COR-L47 (cell line): ENCODE data around the gene BEND7.
"Not testable (repeated sequence)": the region's sequence is repeated elsewhere in the genome, so short reads cannot be mapped to it uniquely, and the experiment has no call there.

Experiments
- DNase-seq: peaks from one replicate; lab custom pipeline; 2025; lab: John Stamatoyannopoulos, UW

Gene BEND7

DNA sequence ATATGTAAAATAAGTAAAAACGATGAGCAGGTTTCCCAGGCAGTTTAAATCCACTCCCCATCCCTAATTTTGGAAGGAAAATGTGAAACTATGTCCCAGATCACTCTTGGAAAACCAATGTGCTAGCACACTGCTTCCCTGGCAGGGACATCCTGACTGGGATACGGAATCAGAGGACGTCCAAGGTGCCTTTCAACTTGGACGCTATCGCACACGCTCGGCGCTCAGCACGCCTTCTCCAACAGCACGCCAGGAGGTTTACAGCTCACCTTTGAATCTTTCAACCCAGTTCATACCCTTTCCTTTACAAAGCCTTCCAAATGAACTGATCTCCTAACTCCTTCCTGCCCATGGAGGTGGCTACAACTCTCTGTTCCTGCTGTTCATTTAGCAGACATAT is 47.1 kb downstream of the BEND7 start:
- DNase-seq = no peak

- DNase-seq = no peak
Measured at GRCh38 chr10:13475124-13475523, 53.7 kb downstream of the BEND7 start.

DNA sequence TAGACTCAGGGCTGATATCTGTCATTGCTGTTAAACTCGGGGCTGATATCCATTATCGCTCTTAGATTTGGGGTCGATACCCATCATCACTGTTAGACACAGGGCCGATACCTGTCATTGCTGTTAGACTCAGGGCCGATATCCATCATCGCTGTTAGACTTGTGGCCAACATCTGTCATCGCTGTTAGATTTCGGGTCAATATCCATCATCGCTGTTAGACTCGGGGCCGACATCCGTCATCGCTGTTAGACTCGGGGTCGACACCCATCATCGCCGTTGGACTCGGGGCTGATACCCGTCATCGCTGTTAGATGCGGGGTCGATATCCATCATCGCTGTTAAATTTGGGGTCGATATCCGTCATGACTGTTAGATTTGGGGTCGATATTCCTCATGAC is 54.8 kb downstream of the BEND7 start:
- DNase-seq = no peak

- DNase-seq = no peak
Measured at GRCh38 chr10:13472359-13472758, 56.5 kb downstream of the BEND7 start.

DNA sequence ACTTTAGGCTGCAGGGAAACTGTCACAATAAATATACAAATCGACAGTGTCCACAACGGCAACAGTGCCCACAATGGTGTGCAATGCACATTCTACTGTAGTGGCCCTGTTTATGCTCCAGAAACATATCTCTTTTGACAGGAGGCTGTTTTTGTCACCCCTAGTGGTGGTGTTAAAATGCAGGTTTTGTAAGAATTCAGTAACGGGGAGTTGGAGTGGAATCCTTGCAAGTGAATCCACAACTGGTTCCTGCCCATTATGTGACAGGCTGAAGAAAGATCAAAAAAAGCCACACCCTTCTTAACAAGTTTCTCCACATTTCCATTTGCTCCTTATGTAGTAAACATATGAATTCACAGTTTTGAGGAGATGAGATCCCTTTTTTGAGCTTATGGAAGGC is 58.5 kb downstream of the BEND7 start:
- no peak for DNase-seq

DNA sequence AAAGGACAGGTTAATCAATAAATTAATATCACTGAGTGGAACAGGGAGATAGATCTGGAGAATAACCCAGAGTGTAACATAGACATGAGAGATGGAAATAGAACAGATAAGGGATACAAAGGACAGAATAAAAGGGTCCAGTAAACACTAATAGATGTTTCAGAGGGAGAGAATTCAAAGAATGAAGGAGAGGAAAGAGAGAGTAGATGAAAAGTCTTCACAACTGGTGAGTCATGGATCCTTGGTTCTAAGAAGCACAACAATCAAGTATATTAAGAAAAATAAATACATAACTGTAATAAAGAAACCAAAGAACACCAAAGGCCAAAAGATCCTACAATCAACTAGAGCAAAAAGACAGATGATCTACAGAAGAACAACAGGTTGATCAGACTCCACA is 66.3 kb downstream of the BEND7 start:
- no peak for DNase-seq

DNA sequence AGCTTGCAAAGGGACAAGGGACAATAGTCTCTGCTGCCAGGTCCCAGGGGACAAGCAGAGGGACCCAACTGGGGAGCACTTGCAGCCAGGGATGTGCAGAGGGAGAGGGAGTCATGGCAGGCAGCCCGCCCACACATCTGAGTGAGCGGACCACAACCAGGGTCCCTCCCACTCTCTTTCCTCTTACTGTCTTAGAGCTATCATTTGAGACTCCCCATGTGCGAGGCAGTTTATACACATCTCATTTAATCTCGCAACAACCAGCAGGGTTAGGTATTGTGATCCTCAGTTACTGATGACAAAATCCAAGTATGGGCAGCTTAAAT is 70.2 kb downstream of the BEND7 start:
- DNase-seq = no peak

DNA sequence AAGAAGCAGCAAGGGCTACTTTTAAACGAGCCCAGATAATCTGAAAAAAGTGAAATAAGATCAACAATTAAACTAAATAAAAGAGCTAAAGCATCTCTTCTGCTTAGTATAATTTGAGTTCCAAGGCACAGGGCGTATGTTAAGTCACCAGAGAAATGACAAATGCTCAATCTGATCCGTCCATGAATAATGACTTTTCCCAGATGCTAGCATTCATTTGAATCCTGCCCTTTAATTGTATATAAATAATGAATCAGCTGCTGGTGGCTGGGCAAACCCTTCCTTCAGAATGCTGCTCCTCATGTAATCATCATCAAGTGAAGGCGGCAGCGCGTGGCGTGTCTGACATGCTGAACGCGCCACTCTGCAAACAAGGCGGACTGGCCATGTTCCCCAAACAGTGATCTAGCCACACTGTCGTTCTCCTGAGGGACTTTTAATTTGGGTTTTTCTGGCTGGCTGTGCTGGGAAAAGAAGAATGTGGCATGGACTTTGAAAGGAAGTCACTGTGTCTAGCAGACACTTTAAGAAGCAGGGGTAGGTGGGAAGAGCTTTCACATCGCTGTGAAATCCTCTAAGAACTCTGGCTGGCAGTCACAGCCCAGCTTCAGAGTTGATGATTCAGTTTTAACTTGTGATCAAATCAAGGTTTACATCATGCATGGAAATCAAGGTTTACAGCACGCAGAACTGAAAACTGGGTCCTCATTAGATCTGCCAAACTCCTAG is 70.7 kb downstream of the BEND7 start:
- DNase-seq = no peak

- DNase-seq = no peak
Measured at GRCh38 chr10:13453896-13454295, 74.9 kb downstream of the BEND7 start.

DNA sequence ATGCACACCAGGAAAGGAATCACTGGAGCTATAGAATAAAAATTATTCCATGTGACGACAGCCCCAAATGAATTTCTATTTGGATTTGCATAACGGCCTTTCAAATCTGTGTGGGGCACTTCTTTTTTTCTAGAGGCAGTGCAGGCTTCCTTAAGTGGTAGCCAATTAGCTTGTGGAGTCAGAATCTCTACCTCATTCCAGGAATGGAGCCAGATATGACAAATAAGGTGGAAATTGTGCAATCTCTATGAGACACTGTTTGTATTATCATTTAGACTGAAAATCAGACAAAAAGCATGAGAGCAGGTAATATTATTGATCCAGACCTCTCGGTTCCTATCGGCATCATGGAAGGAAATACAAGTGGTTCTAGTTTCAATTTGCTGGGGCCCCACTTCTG is 78.7 kb downstream of the BEND7 start:
- DNase-seq = no peak

GRCh38 chr10:13449296-13449695 is 79.5 kb downstream of the BEND7 start:
- DNase-seq = no peak

GRCh38 chr10:13448216-13448615 is 80.6 kb downstream of the BEND7 start:
- DNase-seq = no peak

DNA sequence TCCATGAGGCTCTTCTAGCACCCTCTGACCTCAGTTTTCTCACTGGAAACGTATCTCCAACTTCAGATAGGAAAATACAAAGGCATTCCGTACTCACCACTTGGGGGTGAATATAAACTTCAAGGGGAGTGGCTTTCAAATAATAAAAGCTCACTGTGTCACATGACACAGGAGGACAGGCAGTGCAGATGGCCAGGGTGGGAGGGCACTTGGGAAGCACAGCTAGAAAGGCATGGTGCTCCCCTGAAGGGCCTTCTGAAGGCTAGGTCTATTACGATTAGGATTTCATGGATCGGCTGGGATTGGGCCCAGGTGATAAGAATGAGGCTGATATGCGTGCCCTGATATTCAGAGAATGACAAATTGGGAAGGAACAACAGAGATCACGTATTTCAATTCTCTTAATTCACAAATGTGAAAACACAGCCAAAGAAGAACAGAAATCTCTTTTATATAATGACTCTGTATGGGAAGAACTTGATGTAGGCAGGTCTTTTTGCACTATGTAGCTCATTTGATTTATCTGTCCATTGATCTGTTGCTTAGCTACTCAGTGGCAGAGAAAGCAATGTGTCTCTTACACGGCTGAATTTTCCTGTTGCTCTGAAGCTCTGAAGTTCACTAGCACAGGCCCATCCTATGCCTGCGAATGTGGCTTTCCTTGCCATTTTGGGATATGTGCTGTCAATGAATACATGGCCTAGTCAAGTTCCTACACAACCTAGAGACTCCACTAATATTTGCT is 83.0 kb downstream of the BEND7 start:
- no peak for DNase-seq

- DNase-seq = no peak
Measured at GRCh38 chr10:13441476-13441875, 87.3 kb downstream of the BEND7 start.

DNA sequence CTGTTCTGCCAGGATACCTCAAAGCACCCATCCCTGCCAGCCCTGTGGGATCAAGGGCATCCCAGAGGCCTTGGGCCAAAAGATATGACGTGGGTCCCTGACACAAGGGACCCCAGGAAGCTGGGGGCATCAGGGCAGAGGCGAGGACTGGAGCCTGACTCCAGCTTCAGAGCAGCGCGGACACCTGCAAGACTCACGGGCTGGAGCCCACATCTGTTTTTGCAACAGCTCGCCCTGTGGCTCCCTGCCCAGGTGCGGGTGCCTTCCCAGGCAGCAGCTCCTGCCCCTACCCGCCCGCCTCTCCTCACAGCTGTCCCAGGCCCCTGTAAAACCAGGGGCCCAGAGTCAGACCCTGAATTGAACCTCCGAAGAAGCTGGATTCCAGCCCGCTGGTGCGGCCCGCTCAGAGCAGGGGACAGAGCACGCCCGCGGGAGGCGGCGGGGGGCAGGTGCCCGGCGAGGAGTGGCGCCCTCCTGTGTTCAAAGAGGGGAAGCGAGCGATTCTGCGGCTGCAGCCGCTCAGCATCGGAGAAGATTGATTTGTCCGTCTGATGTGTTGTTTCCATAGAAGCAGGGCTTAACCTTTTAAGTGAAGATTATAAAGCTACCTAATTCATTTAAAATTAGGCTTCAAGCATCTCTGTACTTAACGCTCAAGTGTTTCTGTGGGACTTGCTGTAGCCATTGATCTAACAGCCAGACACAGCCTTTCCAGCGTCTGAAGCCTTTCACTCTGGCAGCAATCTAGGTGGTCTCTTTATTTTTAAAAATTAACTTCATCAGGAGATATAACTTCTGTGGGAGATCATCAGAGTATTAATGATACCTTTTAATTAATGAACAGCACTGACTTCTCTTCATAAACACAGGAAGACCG is 88.4 kb downstream of the BEND7 start:
- DNase-seq = peak; percentile 13

DNA sequence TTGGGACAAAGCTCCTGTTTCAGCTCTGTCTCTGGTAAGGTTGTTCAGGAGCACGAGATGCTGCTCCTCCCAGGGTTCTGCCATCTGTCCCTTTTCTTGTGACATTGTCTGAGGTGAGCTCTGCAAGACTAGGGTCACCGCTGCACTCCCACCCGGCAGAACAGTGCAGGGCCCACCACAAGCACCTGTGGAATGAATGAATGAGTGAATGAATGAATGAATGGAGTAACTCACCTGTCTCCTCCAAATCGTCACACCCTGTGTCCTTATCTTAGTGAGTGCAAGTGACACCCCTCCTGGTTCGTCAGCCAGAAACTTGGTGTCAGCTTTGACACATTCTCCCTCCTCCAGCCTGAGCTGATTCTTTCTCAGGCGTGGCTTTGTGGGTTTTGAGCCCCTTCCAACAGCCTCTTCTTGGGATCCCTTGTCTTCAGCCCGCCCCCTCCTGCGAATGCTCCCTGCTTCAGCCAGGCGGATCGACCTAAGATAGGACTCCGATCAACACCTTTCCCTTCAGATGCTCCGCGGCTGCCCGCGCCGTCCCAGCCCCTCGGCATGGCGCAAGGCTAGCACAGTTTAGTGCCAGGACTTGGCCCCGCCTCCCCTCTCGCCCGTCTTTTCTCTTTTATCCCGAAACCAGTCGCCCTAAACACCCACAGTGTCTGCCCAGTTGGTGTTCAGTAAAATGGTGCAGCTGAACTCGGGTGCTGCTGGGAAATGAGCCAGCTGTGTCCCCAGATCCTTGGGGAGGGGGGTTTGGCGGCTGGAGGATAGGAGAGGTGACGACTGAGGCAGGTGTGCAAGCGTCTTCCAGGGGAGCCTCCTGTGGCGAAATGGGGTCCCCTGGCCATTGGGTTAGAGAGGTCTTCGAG is 89.3 kb downstream of the BEND7 start:
- DNase-seq = no peak

DNA sequence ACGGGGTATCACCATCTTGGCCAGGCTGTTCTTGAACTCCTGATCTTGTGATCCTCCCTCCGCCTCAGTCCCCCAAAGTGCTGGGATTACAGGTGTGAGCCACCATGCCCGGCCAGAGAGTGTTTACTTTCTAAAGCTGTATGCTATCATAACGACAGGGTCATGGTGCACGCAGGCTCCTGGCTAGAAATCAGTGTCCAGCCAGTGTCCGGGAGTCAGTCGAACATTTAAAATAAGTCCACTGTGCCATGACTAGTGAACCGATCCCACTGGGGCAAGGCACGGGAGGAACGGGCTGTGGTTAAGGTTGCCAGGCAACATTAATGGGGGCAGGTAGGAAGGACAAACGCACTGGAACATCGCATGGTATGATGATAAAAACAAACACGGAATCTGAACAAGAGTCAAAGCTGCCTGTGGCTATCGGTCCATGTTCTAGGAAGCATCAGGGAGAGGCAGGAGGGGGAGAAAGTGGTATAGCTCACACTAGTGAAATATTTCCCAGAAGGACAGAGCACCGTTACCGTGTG is 91.7 kb downstream of the BEND7 start:
- DNase-seq = no peak

- DNase-seq = not testable (repeated sequence)
Measured at GRCh38 chr10:13427943-13428342, 100.9 kb downstream of the BEND7 start.

GRCh38 chr10:13425397-13425796 is 103.4 kb downstream of the BEND7 start:
- no peak for DNase-seq

DNA sequence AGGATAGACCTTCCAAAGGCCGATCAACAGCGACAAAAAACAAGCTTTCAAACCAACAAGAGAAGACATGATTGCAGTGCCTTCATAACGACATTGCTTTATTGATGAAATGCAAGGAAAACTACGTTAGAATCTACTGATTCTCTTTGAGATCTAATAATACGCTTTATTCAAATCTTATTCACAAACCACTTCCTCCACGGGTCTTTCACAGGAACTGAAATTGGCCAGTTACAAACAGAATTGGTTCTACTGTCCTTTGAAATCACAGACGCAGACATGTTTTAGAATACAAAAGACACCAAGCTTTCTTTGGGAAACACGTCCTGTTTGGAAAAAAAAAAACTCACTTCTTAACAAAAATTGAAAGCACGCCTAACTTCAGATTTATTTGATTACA is 106.0 kb downstream of the BEND7 start:
- DNase-seq = no peak

GRCh38 chr10:13421382-13421917 is 107.4 kb downstream of the BEND7 start:
- no peak for DNase-seq
